H9 (cell line): Measurements from ENCODE around the gene NF1. TPM values are rescaled to one million over a fixed set of nuclear protein-coding genes. Genes with fewer than 3 reads are reported as not detected.

Experiments
- DNase-seq: peaks from one replicate; pipeline ENCODE4 v3.0.0-alpha.2; 2017
- H2AFZ ChIP-seq: one replicate; pipeline ENCODE4 v1.6.1; 2013; ENCODE audit warnings: mild to moderate bottlenecking, low read length, control low read depth, moderate library complexity
- H2AK5ac ChIP-seq: 2 replicates; pipeline ENCODE4 v1.6.1; 2013; ENCODE audit warnings: low read length, control low read depth, mixed read lengths; ENCODE audit not compliant: insufficient read length
- H2BK120ac ChIP-seq: one replicate; pipeline ENCODE4 v1.6.1; 2013; ENCODE audit warnings: low read depth, mild to moderate bottlenecking, low read length, control low read depth, inconsistent platforms; ENCODE audit not compliant: poor library complexity, severe bottlenecking
- H2BK12ac ChIP-seq: 2 replicates; pipeline ENCODE4 v1.6.1; 2013; ENCODE audit warnings: low read length, control low read depth, mixed read lengths, low read depth; ENCODE audit not compliant: insufficient read length
- H2BK15ac ChIP-seq: 2 replicates; pipeline ENCODE4 v1.6.1; 2013; ENCODE audit warnings: low read depth, low read length, control low read depth
- H2BK20ac ChIP-seq: one replicate; pipeline ENCODE4 v1.6.1; 2013; ENCODE audit warnings: low read depth, mild to moderate bottlenecking, low read length, control low read depth, inconsistent platforms; ENCODE audit not compliant: poor library complexity, severe bottlenecking
- H2BK5ac ChIP-seq: 2 replicates; pipeline ENCODE4 v1.6.1; 2013; ENCODE audit warnings: low read length, control low read depth, mixed read lengths; ENCODE audit not compliant: insufficient read length
- H3K14ac ChIP-seq: 2 replicates; pipeline ENCODE4 v1.6.1; 2013; ENCODE audit warnings: low read length, control low read depth; ENCODE audit not compliant: insufficient read depth
- H3K18ac ChIP-seq: 2 replicates; pipeline ENCODE4 v1.6.1; 2013; ENCODE audit warnings: low read depth, mild to moderate bottlenecking, mixed read lengths, low read length, control low read depth; ENCODE audit not compliant: insufficient read length
- H3K23ac ChIP-seq: 2 replicates; pipeline ENCODE4 v1.6.1; 2013; ENCODE audit warnings: low read length, control low read depth, mixed read lengths, low read depth; ENCODE audit not compliant: insufficient read length
- H3K23me2 ChIP-seq: 2 replicates; pipeline ENCODE4 v1.6.1; 2013; ENCODE audit warnings: low read depth, mild to moderate bottlenecking, mixed read lengths, low read length, control low read depth; ENCODE audit not compliant: insufficient read length, poor library complexity, severe bottlenecking
- H3K27ac ChIP-seq: 2 replicates; pipeline ENCODE4 v1.5.1; 2013; ENCODE audit warnings: low read length, control low read depth, mixed read lengths, low read depth; ENCODE audit not compliant: insufficient read length
- H3K27me3 ChIP-seq: 2 replicates; pipeline ENCODE4 v1.6.1; 2013; ENCODE audit warnings: low read length, control low read depth, inconsistent platforms; ENCODE audit not compliant: insufficient read depth
- H3K4ac ChIP-seq: 2 replicates; pipeline ENCODE4 v1.6.1; 2013; ENCODE audit warnings: low read depth, mild to moderate bottlenecking, control low read depth, inconsistent platforms, low read length, moderate library complexity
- H3K4me1 ChIP-seq: 2 replicates; pipeline ENCODE4 v1.6.1; 2013; ENCODE audit warnings: low read length, control low read depth, inconsistent platforms; ENCODE audit not compliant: insufficient read depth
- H3K4me2 ChIP-seq: 2 replicates; pipeline ENCODE4 v1.6.1; 2013; ENCODE audit warnings: low read length, control low read depth, mixed read lengths; ENCODE audit not compliant: insufficient read length, insufficient read depth
- H3K56ac ChIP-seq: 2 replicates; pipeline ENCODE4 v1.6.1; 2013; ENCODE audit warnings: low read depth, mild to moderate bottlenecking, mixed read lengths, low read length, control low read depth; ENCODE audit not compliant: insufficient read length
- H3K79me1 ChIP-seq: 2 replicates; pipeline ENCODE4 v1.6.1; 2013; ENCODE audit warnings: low read depth, mild to moderate bottlenecking, moderate library complexity, low read length, control low read depth, inconsistent platforms; ENCODE audit not compliant: insufficient read depth, poor library complexity, severe bottlenecking
- H3K79me2 ChIP-seq: 2 replicates; pipeline ENCODE4 v1.6.1; 2013; ENCODE audit warnings: low read length, control low read depth, inconsistent platforms; ENCODE audit not compliant: insufficient read depth
- H3K9ac ChIP-seq: 2 replicates; pipeline ENCODE4 v1.6.1; 2013; ENCODE audit warnings: low read length, control low read depth, mixed read lengths; ENCODE audit not compliant: insufficient read length; ENCODE audit errors: extremely low read depth
- H3K9me3 ChIP-seq: one replicate; pipeline ENCODE4 v1.6.1; 2013; ENCODE audit warnings: low read depth, low read length, inconsistent platforms; ENCODE audit not compliant: control insufficient read depth
- H3T11ph ChIP-seq: one replicate; pipeline ENCODE4 v1.6.1; 2013; ENCODE audit warnings: mild to moderate bottlenecking, low read length, control low read depth, inconsistent platforms
- H4K20me1 ChIP-seq: one replicate; pipeline ENCODE4 v1.6.1; 2013; ENCODE audit not compliant: control insufficient read depth, insufficient read length, insufficient read depth
- H4K5ac ChIP-seq: 2 replicates; pipeline ENCODE4 v1.6.1; 2013; ENCODE audit warnings: low read depth, mild to moderate bottlenecking, mixed read lengths, low read length, control low read depth; ENCODE audit not compliant: insufficient read length
- H4K8ac ChIP-seq: replicated peaks from 2 replicates; pipeline ENCODE4 v1.6.1; 2013; ENCODE audit warnings: low read length, control low read depth, mixed read lengths, low read depth; ENCODE audit not compliant: insufficient read length
- H4K91ac ChIP-seq: 2 replicates; pipeline ENCODE4 v1.6.1; 2013; ENCODE audit warnings: low read depth, mild to moderate bottlenecking, moderate library complexity, mixed read lengths, low read length, control low read depth; ENCODE audit not compliant: insufficient read length
- H3K27ac Mint-ChIP-seq, 3 experiments: 2 replicates in 2 of 3; 3 replicates in 1 of 3; pipeline ENCODE4 v1.8.0; 2020 to 2021; ENCODE audit warnings: mixed read lengths in 3 of 3, mild to moderate bottlenecking in 1 of 3, moderate library complexity in 1 of 3
- H3K27me3 Mint-ChIP-seq: 2 replicates; pipeline ENCODE4 v1.8.0; 2021; ENCODE audit warnings: low read depth, mild to moderate bottlenecking, moderate library complexity, mixed read lengths
- H3K36me3 Mint-ChIP-seq, 3 experiments: 2 replicates in 2 of 3; 3 replicates in 1 of 3; pipeline ENCODE4 v1.8.0; 2020 to 2021; ENCODE audit warnings: low read depth in 3 of 3, mixed read lengths in 3 of 3; ENCODE audit not compliant: insufficient read depth in 1 of 3
- H3K4me1 Mint-ChIP-seq, 2 experiments: 2 replicates each; pipeline ENCODE4 v1.8.0; 2020; ENCODE audit warnings: mixed read lengths in 2 of 2
- H3K4me3 Mint-ChIP-seq, 2 experiments: 2 replicates in 1 of 2; 3 replicates in 1 of 2; pipeline ENCODE4 v1.8.0; 2020 to 2021; ENCODE audit warnings: mild to moderate bottlenecking in 2 of 2, mixed read lengths in 2 of 2, moderate library complexity in 1 of 2
- H3K9me3 Mint-ChIP-seq, 2 experiments: 2 replicates in 1 of 2; 3 replicates in 1 of 2; pipeline ENCODE4 v1.8.0; 2020; ENCODE audit warnings: mild to moderate bottlenecking in 2 of 2, mixed read lengths in 2 of 2, moderate library complexity in 1 of 2
- WGBS: extraction: QIAGEN DNeasy Blood & Tissue Kit; methylation state at CpG from one replicate; pipeline ENCODE4 v1.1.7; 2013; ENCODE audit warnings: missing lambda C conversion rate, low lambda C conversion rate, mixed read lengths; ENCODE audit not compliant: insufficient read length; ENCODE audit errors: extremely low coverage; 5-methylcytosine and 5-hydroxymethylcytosine counted together
- total RNA-seq: library from RNA; stranded (reverse); gene quantifications from 2 replicates; pipeline ENCODE4 v1.2.1, GENCODE V29; 2021
- TF ChIP-seq, protein P1 (sequence below): fragments of 200-600 bp; sonication (generic); conservative IDR thresholded peaks from 3 replicates; pipeline ENCODE4 v1.8.0; 2021; ENCODE audit warnings: antibody characterized with exemption, mild to moderate bottlenecking

NF1 gene
- total RNA-seq, 1 experiment from 2014 or later = 38.1 TPM

DNA sequence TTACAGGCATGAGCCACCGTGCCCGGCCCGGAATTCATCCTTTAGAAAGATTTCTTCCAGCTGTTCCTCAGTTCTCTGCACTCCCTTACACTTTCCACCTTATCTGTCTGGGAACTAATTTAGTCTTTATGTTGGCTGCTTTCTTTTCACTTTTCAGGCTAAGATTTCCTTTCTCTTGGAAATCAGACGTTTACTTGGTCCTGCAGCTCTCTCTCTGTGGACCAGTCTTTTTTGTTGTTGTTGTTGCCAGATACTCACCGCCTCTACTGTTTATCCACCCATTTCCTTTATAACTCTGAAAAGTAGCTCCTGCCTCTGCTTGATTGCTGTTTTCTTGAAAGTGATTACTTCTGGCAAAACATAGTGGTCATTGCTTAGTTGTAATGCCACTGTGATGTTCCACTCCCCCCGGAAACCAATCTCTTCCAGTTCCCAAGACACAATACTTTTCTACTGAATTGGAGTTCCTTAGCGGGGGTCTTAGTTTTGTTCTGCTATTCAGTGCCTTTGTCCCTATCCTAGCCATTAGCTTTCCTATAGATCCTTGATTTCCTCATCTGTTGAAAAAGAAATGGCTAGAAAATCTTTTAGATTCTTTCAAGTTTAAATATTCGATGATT lies 6.2 kb downstream of the NF1 start:
- no peak overlapping the region for H3T11ph ChIP-seq
- no peak for DNase-seq
- H2BK15ac ChIP-seq = no peak overlapping the region
- no peaks in the 10 kb centered on the region for H4K20me1 ChIP-seq
- no peak overlapping the region for H2AFZ ChIP-seq
- WGBS = no CpG with 5 or more reads among the region's 8 CpGs
- H3K4me1 ChIP-seq = 0 out of 2 replicates have a peak, but pooled peaks cover 3% of the 10 kb centered on the region
- H3K79me1 ChIP-seq = peaks cover 12% of the 10 kb centered on the region
- no peak overlapping the region for H3K4me3 Mint-ChIP-seq
- TF ChIP-seq, protein P1, sequence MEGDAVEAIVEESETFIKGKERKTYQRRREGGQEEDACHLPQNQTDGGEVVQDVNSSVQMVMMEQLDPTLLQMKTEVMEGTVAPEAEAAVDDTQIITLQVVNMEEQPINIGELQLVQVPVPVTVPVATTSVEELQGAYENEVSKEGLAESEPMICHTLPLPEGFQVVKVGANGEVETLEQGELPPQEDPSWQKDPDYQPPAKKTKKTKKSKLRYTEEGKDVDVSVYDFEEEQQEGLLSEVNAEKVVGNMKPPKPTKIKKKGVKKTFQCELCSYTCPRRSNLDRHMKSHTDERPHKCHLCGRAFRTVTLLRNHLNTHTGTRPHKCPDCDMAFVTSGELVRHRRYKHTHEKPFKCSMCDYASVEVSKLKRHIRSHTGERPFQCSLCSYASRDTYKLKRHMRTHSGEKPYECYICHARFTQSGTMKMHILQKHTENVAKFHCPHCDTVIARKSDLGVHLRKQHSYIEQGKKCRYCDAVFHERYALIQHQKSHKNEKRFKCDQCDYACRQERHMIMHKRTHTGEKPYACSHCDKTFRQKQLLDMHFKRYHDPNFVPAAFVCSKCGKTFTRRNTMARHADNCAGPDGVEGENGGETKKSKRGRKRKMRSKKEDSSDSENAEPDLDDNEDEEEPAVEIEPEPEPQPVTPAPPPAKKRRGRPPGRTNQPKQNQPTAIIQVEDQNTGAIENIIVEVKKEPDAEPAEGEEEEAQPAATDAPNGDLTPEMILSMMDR = no peak
- no peak overlapping the region for H4K91ac ChIP-seq
- no peak overlapping the region for H3K9ac ChIP-seq
- no peak overlapping the region for H2BK20ac ChIP-seq
- no peak overlapping the region for H3K18ac ChIP-seq
- no peaks in the 10 kb centered on the region; a peak in 1 of 5 replicates for H3K9me3 Mint-ChIP-seq
- no peak overlapping the region for H2BK5ac ChIP-seq
- no peak overlapping the region for H2BK120ac ChIP-seq
- no peak overlapping the region for H3K27ac ChIP-seq
- no peaks in the 10 kb centered on the region for H3K27me3 Mint-ChIP-seq
- peak overlapping the region in 2 of 3 experiments; percentile 49 to 93; a peak in 3 of 7 replicates for H3K27ac Mint-ChIP-seq
- H3K14ac ChIP-seq = no peak overlapping the region
- no peak overlapping the region for H3K4me2 ChIP-seq
- H3K4ac ChIP-seq = no peak overlapping the region
- no peak overlapping the region for H3K23ac ChIP-seq
- H2BK12ac ChIP-seq = no peak overlapping the region
- H3K79me2 ChIP-seq = peaks cover 5% of the 10 kb centered on the region; the same call in 1 of the 2 replicates
- no peaks in the 10 kb centered on the region for H3K27me3 ChIP-seq
- no peaks in the 10 kb centered on the region for H3K9me3 ChIP-seq
- peaks cover 20 to 24% of the 10 kb centered on the region in 2 experiments for H3K4me1 Mint-ChIP-seq
- peaks cover 0 to 2% (median 0%) of the 10 kb centered on the region in 3 experiments; a peak in 2 of 7 replicates for H3K36me3 Mint-ChIP-seq
- H2AK5ac ChIP-seq = no peak overlapping the region
- H3K56ac ChIP-seq = no peak overlapping the region
- H4K8ac ChIP-seq = no peak overlapping the region
- no peak overlapping the region for H4K5ac ChIP-seq
- peaks cover 5% of the 10 kb centered on the region for H3K23me2 ChIP-seq
